ENCODE data around the gene PEX26.

The PEX26 gene

DNA sequence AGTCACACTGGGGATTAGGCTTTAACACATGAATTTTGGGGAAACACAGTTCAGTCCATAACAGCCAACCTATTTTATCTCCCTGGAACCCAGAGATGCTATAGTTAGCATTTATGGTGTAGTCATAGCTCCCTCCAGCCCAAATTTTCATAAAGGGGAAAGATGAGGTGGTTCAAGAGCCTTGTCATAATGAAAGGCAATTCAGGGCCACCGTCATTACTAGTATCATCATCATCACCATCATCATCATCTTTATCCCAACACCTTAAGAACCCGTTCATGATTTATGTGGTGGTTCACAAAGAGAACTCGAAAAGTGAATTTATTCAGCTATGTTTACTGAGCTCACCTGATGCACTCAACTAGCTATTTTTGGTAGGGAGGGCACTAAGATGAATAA is 30.4 kb downstream of the PEX26 start:
- Histone ChIP-seq H3K4me1 (ENCODE audit: control insufficient read depth in 5 of 5, insufficient read depth in 5 of 5, low read length in 5 of 5) (peaks cover 2 to 23% (median 21%) of the 10 kb centered on the region in 5 donors), H3K27ac (ENCODE audit: low read depth, low read length) (no peak overlapping the region), H3K36me3 (ENCODE audit: control insufficient read depth in 5 of 5, insufficient read depth in 5 of 5, low read length in 5 of 5) (no peaks in the 10 kb centered on the region), H3K27me3 (ENCODE audit: control insufficient read depth in 5 of 5, insufficient read depth in 4 of 5, low read length in 5 of 5) (peaks cover 0 to 15% (median 9%) of the 10 kb centered on the region in 5 donors), H3K9ac (ENCODE audit: low read length in 5 of 5) (no peak overlapping the region), H3K9me3 (ENCODE audit: control insufficient read depth in 5 of 5, low read length in 5 of 5) (peaks cover 0 to 3% (median 0%) of the 10 kb centered on the region in 5 donors), H3K4me3 (ENCODE audit: low read depth in 1 of 5, low read length in 5 of 5) (no peak overlapping the region)

DNA sequence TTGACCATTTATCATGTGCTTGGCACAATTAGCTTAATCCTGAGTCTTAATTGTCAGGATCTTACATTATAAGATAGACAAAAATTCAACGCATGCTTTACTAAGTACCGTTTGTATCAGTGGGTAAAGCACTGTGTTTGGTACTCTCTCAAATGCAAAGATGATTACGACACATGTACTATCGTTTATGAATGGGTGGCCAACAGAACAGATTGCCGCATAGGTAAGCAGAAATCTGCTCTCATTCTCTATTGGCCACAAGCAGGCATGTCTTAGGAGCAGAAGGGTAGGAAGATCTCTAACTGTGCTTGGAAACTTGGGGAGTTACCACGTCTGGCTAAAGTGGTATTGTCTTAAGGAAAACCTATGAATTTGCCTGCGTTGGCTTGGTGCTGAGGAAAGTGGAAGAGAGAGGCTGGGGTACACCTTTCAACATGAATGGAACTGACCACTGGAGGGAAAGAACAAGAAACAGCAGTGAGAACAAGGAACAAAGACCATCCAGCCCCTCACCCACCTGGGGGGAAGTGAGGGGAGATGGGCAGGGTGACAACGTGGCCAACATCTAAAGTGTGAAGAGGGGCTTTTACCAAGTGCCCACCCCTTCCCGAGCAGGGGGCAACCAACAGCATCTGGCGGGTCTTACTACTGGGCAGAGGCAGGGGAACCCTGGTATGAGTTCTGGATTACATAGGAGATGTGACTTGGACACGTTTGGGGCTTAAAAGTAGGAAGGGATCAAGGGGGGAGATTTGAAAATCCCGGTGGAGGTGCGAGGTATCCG is 31.8 kb downstream of the PEX26 start:
- no peaks in the 10 kb centered on the region for H3K36me3 ChIP-seq (ENCODE audit: control insufficient read depth in 5 of 5, insufficient read depth in 5 of 5, low read length in 5 of 5)
- H3K4me1 ChIP-seq (ENCODE audit: control insufficient read depth in 5 of 5, insufficient read depth in 5 of 5, low read length in 5 of 5): peaks cover 2 to 34% (median 28%) of the 10 kb centered on the region in 5 donors
- H3K9ac ChIP-seq (ENCODE audit: low read length in 5 of 5): no peak overlapping the region
- H3K9me3 ChIP-seq (ENCODE audit: control insufficient read depth in 5 of 5, low read length in 5 of 5): peaks cover 0 to 3% (median 0%) of the 10 kb centered on the region in 5 donors
- peak overlapping the region in 4 of 5 donors; percentile 53 to 70 (median 64) for H3K4me3 ChIP-seq (ENCODE audit: low read depth in 1 of 5, low read length in 5 of 5)
- H3K27ac ChIP-seq (ENCODE audit: low read depth, low read length): no peak overlapping the region
- peaks cover 0 to 15% (median 9%) of the 10 kb centered on the region in 5 donors for H3K27me3 ChIP-seq (ENCODE audit: control insufficient read depth in 5 of 5, insufficient read depth in 4 of 5, low read length in 5 of 5)

- Histone ChIP-seq H3K36me3 (ENCODE audit: control insufficient read depth in 5 of 5, insufficient read depth in 5 of 5, low read length in 5 of 5) (no peaks in the 10 kb centered on the region), H3K9ac (ENCODE audit: low read length in 5 of 5) (peak within 1 kb of the TSS in 3 of 5 donors; percentile 48 to 69 (median 49)), H3K4me3 (ENCODE audit: low read depth in 1 of 5, low read length in 5 of 5) (peak within 1 kb of the TSS; percentile 53 to 70 (median 63)), H3K9me3 (ENCODE audit: control insufficient read depth in 5 of 5, low read length in 5 of 5) (peaks cover 0 to 3% (median 0%) of the 10 kb centered on the region in 5 donors), H3K4me1 (ENCODE audit: control insufficient read depth in 5 of 5, insufficient read depth in 5 of 5, low read length in 5 of 5) (peaks cover 2 to 34% (median 28%) of the 10 kb centered on the region in 5 donors), H3K27me3 (ENCODE audit: control insufficient read depth in 5 of 5, insufficient read depth in 4 of 5, low read length in 5 of 5) (peaks cover 0 to 15% (median 9%) of the 10 kb centered on the region in 5 donors), H3K27ac (ENCODE audit: low read depth, low read length) (no peak within 1 kb of the TSS)
These were observed 32.6 kb downstream of the PEX26 start, which contains the start of gene TUBA8 for GRCh38 chr22:18110194-18110953. TSS of gene TUBA8 (plus strand) at chr22:18110809. CDS start at chr22:18110866, 57 bp downstream.

DNA sequence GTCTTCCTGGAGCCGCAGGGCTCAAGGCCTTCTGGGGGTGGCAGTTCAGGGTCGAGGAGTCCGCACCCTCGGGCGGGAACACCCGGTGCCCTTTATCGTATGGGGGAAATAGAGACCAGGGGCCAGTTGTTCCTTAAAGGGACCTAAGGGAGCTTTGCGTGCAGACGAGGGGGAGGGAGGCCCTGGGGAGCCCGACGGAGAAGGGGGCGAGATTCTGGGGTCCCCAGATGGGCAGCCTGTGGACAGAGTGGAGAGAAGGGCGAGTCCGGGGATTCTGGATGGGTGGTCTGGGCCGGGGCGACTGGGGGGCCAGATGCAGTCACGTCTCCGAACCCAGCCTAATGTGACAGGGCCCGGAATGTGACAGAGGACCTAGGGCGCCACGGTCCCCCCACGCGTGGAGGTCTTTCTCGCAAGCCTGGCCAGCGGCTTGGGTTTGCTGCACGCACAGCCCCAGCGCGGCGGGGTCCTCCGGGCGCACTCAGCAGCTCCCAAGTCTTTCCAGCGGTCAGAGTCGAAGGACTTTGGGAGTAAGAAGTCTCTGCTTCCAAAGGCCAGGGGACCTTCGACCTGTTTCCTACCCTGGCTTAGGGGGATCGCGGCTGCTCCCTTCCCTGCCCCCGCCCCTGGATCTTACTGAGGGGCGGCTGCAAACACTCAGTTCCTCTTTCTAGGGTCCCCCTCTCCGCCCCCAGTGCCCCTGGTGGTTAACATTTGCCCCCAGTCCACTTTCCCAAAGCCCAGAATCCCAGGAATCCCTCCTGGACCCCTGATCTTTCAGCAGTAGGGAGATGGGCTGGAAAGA is 33.4 kb downstream of the PEX26 start:
- Histone ChIP-seq H3K9ac (ENCODE audit: low read length in 5 of 5) (peak overlapping the region in 3 of 5 donors; percentile 48 to 69 (median 49)), H3K36me3 (ENCODE audit: control insufficient read depth in 5 of 5, insufficient read depth in 5 of 5, low read length in 5 of 5) (no peaks in the 10 kb centered on the region), H3K4me3 (ENCODE audit: low read depth in 1 of 5, low read length in 5 of 5) (peak overlapping the region; percentile 53 to 70 (median 63)), H3K27ac (ENCODE audit: low read depth, low read length) (no peak overlapping the region), H3K9me3 (ENCODE audit: control insufficient read depth in 5 of 5, low read length in 5 of 5) (no peaks in the 10 kb centered on the region), H3K27me3 (ENCODE audit: control insufficient read depth in 5 of 5, insufficient read depth in 4 of 5, low read length in 5 of 5) (peaks cover 0 to 15% (median 9%) of the 10 kb centered on the region in 5 donors), H3K4me1 (ENCODE audit: control insufficient read depth in 5 of 5, insufficient read depth in 5 of 5, low read length in 5 of 5) (peaks cover 2 to 34% (median 28%) of the 10 kb centered on the region in 5 donors)

- H3K27ac ChIP-seq (ENCODE audit: low read depth, low read length): no peak overlapping the region
- peak overlapping the region in 1 of 5 donors; percentile 69 for H3K9ac ChIP-seq (ENCODE audit: low read length in 5 of 5)
- H3K36me3 ChIP-seq (ENCODE audit: control insufficient read depth in 5 of 5, insufficient read depth in 5 of 5, low read length in 5 of 5): no peaks in the 10 kb centered on the region
- no peaks in the 10 kb centered on the region for H3K9me3 ChIP-seq (ENCODE audit: control insufficient read depth in 5 of 5, low read length in 5 of 5)
- H3K4me1 ChIP-seq (ENCODE audit: control insufficient read depth in 5 of 5, insufficient read depth in 5 of 5, low read length in 5 of 5): peaks cover 2 to 34% (median 28%) of the 10 kb centered on the region in 5 donors
- peak overlapping the region in 4 of 5 donors; percentile 53 to 70 (median 64) for H3K4me3 ChIP-seq (ENCODE audit: low read depth in 1 of 5, low read length in 5 of 5)
- peaks cover 0 to 15% (median 9%) of the 10 kb centered on the region in 5 donors for H3K27me3 ChIP-seq (ENCODE audit: control insufficient read depth in 5 of 5, insufficient read depth in 4 of 5, low read length in 5 of 5)
These were observed 34.1 kb downstream of the PEX26 start for GRCh38 chr22:18111759-18112330.

GRCh38 chr22:18112440-18112839 is 34.6 kb downstream of the PEX26 start:
- Histone ChIP-seq H3K36me3 (ENCODE audit: control insufficient read depth in 5 of 5, insufficient read depth in 5 of 5, low read length in 5 of 5) (no peaks in the 10 kb centered on the region), H3K27ac (ENCODE audit: low read depth, low read length) (no peak overlapping the region), H3K4me3 (ENCODE audit: low read depth in 1 of 5, low read length in 5 of 5) (no peak overlapping the region), H3K27me3 (ENCODE audit: control insufficient read depth in 5 of 5, insufficient read depth in 4 of 5, low read length in 5 of 5) (peaks cover 0 to 15% (median 9%) of the 10 kb centered on the region in 5 donors), H3K9ac (ENCODE audit: low read length in 5 of 5) (no peak overlapping the region), H3K9me3 (ENCODE audit: control insufficient read depth in 5 of 5, low read length in 5 of 5) (no peaks in the 10 kb centered on the region), H3K4me1 (ENCODE audit: control insufficient read depth in 5 of 5, insufficient read depth in 5 of 5, low read length in 5 of 5) (peaks cover 2 to 34% (median 28%) of the 10 kb centered on the region in 5 donors)

- H3K36me3 ChIP-seq (ENCODE audit: control insufficient read depth in 5 of 5, insufficient read depth in 5 of 5, low read length in 5 of 5): no peaks in the 10 kb centered on the region
- H3K4me3 ChIP-seq (ENCODE audit: low read depth in 1 of 5, low read length in 5 of 5): no peak overlapping the region
- H3K9me3 ChIP-seq (ENCODE audit: control insufficient read depth in 5 of 5, low read length in 5 of 5): no peaks in the 10 kb centered on the region
- H3K9ac ChIP-seq (ENCODE audit: low read length in 5 of 5): no peak overlapping the region
- H3K4me1 ChIP-seq (ENCODE audit: control insufficient read depth in 5 of 5, insufficient read depth in 5 of 5, low read length in 5 of 5): peaks cover 2 to 34% (median 28%) of the 10 kb centered on the region in 5 donors
- H3K27ac ChIP-seq (ENCODE audit: low read depth, low read length): no peak overlapping the region
- peaks cover 0 to 15% (median 9%) of the 10 kb centered on the region in 5 donors for H3K27me3 ChIP-seq (ENCODE audit: control insufficient read depth in 5 of 5, insufficient read depth in 4 of 5, low read length in 5 of 5)
These were observed 36.0 kb downstream of the PEX26 start for GRCh38 chr22:18113680-18114394.

DNA sequence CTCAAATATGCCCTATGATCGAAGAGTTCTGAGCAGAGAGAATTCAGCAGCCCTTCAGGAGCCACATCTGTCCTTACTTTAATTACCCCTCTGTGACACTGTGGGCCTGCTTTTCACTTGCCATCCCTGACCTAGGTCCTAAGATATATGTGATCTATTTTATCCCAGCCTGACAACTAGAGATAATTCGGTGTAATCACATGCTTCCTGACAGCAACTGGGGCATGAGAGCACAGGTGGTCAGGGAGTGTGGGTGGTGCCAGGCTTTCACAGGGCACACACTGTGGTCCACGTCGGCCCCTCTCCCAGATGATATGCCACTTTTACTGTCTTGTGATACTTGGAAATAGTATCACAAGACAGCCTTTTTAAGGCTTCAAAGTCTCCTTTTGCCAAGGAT is 36.7 kb downstream of the PEX26 start:
- peaks cover 0 to 15% (median 9%) of the 10 kb centered on the region in 5 donors for H3K27me3 ChIP-seq (ENCODE audit: control insufficient read depth in 5 of 5, insufficient read depth in 4 of 5, low read length in 5 of 5)
- peaks cover 2 to 34% (median 27%) of the 10 kb centered on the region in 5 donors for H3K4me1 ChIP-seq (ENCODE audit: control insufficient read depth in 5 of 5, insufficient read depth in 5 of 5, low read length in 5 of 5)
- H3K27ac ChIP-seq (ENCODE audit: low read depth, low read length): no peak overlapping the region
- H3K36me3 ChIP-seq (ENCODE audit: control insufficient read depth in 5 of 5, insufficient read depth in 5 of 5, low read length in 5 of 5): no peaks in the 10 kb centered on the region
- H3K4me3 ChIP-seq (ENCODE audit: low read depth in 1 of 5, low read length in 5 of 5): no peak overlapping the region
- no peak overlapping the region for H3K9ac ChIP-seq (ENCODE audit: low read length in 5 of 5)
- no peaks in the 10 kb centered on the region for H3K9me3 ChIP-seq (ENCODE audit: control insufficient read depth in 5 of 5, low read length in 5 of 5)
